GM12872 (cell line): ENCODE measurements around the gene RNF212.

Experiments used
- TF ChIP-seq, protein P1 (sequence below): IDR thresholded peaks from 3 replicates; pipeline ENCODE4 v1.5.1; 2011; ENCODE audit warnings: low read depth, mild to moderate bottlenecking, low read length, moderate library complexity; ENCODE audit not compliant: insufficient read depth

RNF212 gene

DNA sequence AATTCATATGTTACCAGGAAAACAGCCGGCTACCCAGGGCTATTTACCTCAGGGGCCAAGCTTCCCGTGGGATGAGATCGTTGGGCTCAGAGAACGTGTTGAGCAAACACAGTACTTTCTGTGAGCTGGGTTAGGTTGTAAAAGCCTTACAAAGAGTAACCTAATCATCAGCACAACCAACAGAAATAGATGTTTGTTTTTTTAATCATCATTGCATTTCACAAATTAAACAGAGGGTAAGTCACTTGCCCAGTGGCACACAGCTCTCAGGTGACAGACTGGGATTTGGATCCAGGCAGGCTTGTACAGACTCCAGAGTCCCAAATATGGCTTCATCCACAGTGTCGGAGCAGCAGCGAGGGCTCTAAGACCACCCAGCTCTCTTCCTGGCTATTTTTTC, 38.9 kb upstream of the RNF212 start:
- TF ChIP-seq, protein P1, sequence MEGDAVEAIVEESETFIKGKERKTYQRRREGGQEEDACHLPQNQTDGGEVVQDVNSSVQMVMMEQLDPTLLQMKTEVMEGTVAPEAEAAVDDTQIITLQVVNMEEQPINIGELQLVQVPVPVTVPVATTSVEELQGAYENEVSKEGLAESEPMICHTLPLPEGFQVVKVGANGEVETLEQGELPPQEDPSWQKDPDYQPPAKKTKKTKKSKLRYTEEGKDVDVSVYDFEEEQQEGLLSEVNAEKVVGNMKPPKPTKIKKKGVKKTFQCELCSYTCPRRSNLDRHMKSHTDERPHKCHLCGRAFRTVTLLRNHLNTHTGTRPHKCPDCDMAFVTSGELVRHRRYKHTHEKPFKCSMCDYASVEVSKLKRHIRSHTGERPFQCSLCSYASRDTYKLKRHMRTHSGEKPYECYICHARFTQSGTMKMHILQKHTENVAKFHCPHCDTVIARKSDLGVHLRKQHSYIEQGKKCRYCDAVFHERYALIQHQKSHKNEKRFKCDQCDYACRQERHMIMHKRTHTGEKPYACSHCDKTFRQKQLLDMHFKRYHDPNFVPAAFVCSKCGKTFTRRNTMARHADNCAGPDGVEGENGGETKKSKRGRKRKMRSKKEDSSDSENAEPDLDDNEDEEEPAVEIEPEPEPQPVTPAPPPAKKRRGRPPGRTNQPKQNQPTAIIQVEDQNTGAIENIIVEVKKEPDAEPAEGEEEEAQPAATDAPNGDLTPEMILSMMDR = no peak

DNA sequence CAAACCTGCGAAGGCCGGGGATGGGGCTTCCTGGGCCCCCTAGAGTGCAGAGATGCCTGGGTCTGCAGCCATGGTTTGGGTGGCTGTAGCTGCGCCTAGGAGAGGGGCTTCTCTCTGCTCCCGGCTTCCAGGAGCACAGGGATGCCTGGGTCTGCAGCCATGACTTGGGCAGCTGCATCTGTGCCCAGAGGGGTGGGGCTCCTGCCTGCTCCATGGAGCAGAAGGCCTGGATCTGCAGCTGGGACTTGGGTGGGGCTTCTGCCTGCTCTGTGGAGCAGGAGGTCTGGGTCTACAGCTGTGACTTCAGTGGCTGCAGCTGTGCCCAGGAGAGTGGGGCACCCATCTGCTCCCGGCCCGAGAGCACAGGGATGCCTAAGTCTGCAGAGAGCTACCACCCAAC, 38.2 kb upstream of the RNF212 start:
- TF ChIP-seq, protein P1 = no peak

- TF ChIP-seq, protein P1 = no peak
Measured at GRCh38 chr4:1150875-1151274, 37.5 kb upstream of the RNF212 start.

- TF ChIP-seq, protein P1 = no peak
Measured at GRCh38 chr4:1139860-1140259, 26.5 kb upstream of the RNF212 start.

DNA sequence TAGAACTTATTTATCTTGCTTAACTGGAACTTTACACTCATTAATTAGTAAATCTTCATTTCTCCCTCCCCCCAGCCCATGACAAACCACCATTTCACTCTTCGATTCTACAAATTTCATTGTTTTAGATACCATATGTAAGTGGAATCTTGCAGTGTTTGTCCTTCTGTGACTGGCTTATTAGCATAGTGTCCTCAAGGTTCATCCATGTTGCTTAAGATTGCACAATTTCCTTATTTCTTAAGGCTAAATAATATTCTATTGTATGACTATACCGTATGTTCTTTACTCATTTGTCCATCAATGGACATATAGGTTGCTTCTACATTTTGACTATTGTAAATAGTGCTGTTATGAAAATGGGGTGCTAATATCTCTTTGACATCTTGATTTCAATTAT, 24.5 kb upstream of the RNF212 start:
- TF ChIP-seq, protein P1 = no peak

DNA sequence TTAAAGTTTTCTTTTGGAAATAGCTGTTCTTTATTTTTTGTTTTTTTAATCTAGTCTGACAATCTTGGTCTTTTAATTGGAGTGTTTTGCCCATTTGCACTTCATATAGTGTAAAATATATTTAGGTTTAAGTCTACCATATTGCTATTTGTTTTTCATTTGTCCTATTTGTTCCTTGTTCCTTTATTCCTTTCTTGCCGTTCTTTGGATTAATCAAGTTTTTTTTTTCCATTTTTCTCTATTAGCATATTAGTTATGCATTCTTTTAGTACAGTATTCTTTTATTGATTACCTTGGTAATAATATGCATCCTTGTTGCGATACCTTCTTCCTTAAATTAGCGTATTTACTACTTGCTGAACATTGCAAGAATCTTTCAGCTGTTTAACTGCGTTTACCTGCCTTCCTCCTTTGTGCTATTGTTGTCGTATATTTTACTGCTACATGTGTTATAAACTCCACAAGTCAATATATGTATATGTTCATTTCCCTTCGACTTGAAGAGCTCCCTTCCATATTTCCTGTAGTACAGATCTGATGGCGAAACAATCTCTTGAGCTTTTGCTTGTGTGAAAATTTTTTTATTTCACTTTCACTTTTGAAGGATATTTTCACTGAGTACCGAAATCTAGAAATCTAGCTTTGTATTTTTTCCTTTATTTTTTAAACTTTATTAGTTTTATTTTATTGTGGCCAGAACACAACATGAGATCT, 23.9 kb upstream of the RNF212 start:
- TF ChIP-seq, protein P1 = no peak

- TF ChIP-seq, protein P1 = no peak
Measured at GRCh38 chr4:1136048-1136447, 22.7 kb upstream of the RNF212 start.
